Activated CD8-positive, alpha-beta memory T cell treated with anti-CD3 and anti-CD28 coated beads for 4 hours (primary cell): ENCODE measurements around the gene EXD3.
A peak's percentile ranks its signal among the peaks of the same experiment; 100 is the strongest.
"Not testable (repeated sequence)": the region's sequence is repeated elsewhere in the genome, so short reads cannot be mapped to it uniquely, and the experiment has no call there.

Experiments
- DNase-seq, 2 donors: peaks; one replicate each; pipeline ENCODE4 v3.0.0-alpha.2; 2020; ENCODE audit warnings: low read depth in 2 of 2

Gene EXD3

GRCh38 chr9:137458194-137459151 lies 35.5 kb upstream of the EXD3 start:
- DNase-seq = no peak

GRCh38 chr9:137457406-137458193 lies 34.6 kb upstream of the EXD3 start:
- no peak for DNase-seq

GRCh38 chr9:137456864-137457405 lies 34.0 kb upstream of the EXD3 start:
- DNase-seq = no peak

GRCh38 chr9:137456061-137456863 lies 33.3 kb upstream of the EXD3 start:
- DNase-seq = no peak

- no peak for DNase-seq
Measured at GRCh38 chr9:137455359-137455991, 32.5 kb upstream of the EXD3 start.

GRCh38 chr9:137454597-137455358 lies 31.8 kb upstream of the EXD3 start:
- DNase-seq = no peak

GRCh38 chr9:137454145-137454596 lies 31.2 kb upstream of the EXD3 start:
- DNase-seq = no peak

DNA sequence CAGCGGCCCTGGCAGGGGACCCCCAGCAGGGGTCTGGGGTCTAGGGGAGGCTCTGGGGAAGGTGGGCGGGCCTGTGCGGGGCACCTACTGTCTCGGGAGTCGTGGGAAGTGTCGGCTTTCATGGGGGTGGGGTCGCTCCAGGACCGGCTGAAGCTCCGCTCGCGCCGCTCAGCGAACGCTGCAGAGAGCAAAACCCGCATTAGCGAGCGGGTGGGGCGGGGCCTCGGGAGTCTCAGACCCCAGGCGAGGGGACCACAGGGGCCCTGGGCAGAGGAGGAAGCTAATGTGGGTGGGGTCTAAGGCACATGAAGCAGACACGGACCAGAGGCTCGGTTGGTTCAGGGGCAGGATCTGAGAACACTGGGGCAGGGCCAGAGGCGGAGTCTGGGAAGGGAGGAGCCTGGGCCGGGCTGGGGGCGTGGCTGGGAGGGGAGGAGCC lies 30.7 kb upstream of the EXD3 start:
- no peak for DNase-seq

DNA sequence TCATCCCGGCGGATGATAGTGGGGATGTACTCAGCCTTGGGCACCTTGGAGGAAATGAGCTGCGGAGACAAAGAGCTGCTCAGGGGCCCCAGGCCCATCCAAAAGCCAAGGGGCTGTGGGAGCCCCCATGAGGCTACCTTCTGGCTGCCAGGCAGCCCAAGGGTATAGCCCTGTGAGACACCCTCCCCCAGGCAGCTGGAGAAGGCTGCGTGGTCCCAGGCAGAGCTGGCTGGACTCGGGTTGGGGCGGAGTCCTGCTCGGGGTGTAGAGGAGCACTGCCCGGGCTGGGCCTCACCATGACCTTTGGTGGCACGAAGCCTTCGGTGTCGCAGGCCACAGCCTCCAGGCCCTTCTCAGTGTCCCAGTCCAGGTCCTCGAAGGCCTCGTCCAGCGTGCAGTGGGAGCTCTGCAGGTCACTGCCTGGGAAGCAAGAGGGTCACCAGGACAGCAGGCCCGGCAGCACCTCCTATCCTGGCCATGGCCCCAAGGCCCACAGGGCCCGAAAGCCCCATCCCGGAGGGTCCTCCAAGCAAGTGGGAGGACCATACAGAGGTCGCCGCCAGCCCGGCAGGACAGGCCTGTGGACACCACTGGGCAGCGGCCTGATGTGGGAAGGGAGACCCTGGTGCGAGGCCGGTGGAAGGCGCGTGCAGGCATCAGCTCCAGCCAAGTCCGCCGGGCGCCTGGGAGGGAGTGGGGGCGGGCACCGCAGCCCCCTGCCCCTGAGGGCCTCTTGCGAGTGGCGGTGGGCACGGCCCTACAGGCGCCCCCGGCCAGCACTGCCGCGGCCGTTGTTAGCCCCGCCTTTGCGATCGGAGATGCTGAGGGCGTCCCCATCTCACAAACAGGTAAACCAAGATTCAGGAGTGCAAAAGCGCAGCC lies 30.0 kb upstream of the EXD3 start:
- no peak for DNase-seq

DNA sequence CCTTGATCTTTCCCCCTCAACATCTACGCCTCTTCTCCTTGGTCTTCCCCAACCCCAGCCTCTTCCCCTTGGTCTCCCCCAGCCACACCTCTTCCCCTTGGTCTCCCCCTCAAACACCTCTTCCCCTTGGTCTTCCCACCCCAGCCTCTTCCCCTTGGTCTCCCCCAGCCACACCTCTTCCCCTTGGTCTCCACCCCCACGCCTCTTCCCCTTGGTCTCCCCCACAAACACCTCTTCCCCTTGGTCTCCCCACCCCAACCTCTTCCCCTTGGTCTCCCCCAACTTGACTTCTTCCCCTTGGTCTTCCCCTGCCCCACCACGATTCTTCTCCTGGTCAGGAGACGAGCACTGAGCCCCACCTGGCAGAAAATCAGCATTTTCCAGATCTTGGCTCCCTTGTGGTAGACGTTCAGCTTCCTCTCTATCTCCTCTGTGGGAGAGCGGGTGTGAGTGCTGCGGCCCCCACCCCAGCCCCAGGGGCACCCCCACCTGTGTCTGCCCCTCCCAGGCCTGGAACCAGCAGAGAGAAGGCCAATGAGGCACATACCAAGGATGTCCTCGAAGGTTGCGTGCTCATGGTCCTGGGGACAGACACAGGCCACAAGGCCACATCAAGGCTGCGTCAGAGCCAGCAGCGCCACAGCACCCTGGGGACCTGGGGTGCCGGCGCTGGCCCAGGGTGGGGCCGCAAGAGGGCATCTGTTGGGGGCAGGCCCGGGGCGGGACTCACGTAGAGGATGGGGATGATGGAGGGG lies 29.2 kb upstream of the EXD3 start:
- no peak for DNase-seq

DNA sequence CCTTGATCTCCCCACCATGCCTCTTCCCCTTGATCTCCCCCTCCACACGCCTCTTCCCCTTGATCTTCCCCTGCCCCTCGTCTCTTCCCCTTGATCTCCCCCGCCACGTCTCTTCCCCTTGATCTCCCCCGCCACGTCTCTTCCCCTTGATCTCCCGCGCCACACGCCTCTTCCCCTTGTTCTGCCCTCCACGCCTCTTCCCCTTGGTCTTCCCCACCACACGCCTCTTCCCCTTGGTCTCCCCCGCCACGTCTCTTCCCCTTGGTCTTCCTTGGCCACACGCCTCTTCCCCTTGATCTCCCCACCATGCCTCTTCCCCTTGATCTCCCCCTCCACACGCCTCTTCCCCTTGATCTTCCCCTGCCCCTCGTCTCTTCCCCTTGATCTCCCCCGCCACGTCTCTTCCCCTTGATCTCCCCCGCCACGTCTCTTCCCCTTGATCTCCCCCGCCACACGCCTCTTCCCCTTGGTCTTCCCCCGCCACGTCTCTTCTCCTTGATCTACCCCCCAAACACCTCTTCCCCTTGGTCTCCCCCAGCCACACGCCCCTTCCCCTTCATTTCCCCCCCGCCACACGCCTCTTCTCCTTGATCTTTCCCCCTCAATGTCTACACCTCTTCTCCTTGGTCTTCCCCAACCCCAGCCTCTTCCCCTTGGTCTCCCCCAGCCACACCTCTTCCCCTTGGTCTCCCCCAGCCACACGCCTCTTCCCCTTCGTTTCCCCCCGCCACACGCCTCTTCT lies 28.5 kb upstream of the EXD3 start:
- not testable (repeated sequence) for DNase-seq

- peak in 1 of 2 donors; percentile 34 for DNase-seq
Measured at GRCh38 chr9:137450539-137451222, 27.7 kb upstream of the EXD3 start.

DNA sequence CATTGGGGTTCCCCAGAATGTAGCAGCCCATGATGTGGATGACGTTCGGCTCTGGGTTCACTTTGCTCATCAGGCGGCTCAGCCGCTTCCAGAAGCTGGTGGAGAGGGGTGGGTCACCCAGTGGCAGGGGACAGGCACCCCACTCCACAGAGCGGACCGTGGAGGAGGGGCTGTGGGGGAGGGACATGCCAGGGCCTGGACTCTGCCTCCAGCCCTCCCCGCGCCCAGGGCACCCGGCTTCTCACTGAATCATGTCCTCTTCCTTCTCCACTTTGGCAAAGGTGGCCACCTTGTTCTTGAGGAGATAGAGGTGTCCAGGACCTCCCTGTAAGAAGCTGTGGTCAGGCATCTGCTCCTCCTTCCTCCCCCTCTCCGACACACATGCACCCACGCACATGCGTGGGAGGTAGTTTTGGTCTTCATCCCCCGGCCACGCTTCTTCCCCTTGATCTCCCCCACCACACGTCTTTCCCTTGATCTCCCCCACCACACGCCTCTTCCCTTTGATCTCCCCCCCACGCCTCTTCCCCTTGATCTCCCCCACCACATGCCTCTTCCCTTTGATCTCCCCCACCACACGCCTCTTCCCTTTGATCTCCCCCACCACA lies 27.1 kb upstream of the EXD3 start:
- DNase-seq = peak in 1 of 2 donors; percentile 68

GRCh38 chr9:137449081-137449844 lies 26.3 kb upstream of the EXD3 start:
- DNase-seq = no peak

DNA sequence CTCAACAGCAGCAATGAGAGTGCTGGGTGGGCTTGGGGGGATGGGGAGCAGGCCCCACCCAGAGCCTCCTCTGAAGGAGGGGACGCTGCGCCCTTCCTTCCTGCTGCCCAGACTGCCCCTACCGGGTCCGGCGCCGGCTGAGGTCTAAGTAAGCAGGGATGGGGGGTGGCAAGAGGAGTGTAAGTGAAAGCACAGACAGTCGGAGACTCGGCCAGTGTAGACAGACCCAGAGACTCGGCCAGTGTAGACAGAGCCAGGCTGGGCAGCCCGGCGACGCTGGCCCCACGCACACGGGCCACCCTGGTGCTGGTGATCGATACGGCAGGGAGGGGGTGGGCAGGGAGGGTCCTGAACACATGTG lies 25.6 kb upstream of the EXD3 start:
- DNase-seq = no peak
